Measurements from ENCODE around the gene MS4A4A. TPM values are rescaled to one million over a fixed set of nuclear protein-coding genes. Genes with fewer than 3 reads are reported as not detected.
"Not testable (repeated sequence)": the region's sequence is repeated elsewhere in the genome, so short reads cannot be mapped to it uniquely, and the experiment has no call there.

Gene MS4A4A
- polyA plus RNA-seq, 1 donor = 11.9 TPM

- H3K9me3 ChIP-seq (ENCODE audit: control insufficient read depth, low read depth, low read length) = no peaks in the 10 kb centered on the region
- no peaks in the 10 kb centered on the region for H3K27me3 ChIP-seq (ENCODE audit: control insufficient read depth, insufficient read depth, low read length)
- H3K27ac ChIP-seq (ENCODE audit: low read length) = no peak overlapping the region
- no peaks in the 10 kb centered on the region for H3K36me3 ChIP-seq (ENCODE audit: control insufficient read depth, insufficient read depth, low read length)
- H3K4me1 ChIP-seq (ENCODE audit: control insufficient read depth, insufficient read depth, low read length) = no peaks in the 10 kb centered on the region
- no peak overlapping the region for H3K4me3 ChIP-seq (ENCODE audit: low read length)
- 100% methylated on average over 1 of the region's 4 CpGs for WGBS (ENCODE audit: insufficient coverage, low lambda C conversion rate)
- no peak for DNase-seq
Observed at GRCh38 chr11:60261014-60261413, 19.5 kb upstream of the MS4A4A start.

- 86% methylated on average over 1 of the region's 4 CpGs for WGBS (ENCODE audit: insufficient coverage, low lambda C conversion rate)
- no peak overlapping the region for H3K27ac ChIP-seq (ENCODE audit: low read length)
Observed at GRCh38 chr11:60263402-60263801, 17.1 kb upstream of the MS4A4A start.

GRCh38 chr11:60264644-60265043 lies 15.8 kb upstream of the MS4A4A start:
- Histone ChIP-seq H3K27ac (ENCODE audit: low read length) (no peak overlapping the region), H3K36me3 (ENCODE audit: control insufficient read depth, insufficient read depth, low read length) (no peaks in the 10 kb centered on the region), H3K9me3 (ENCODE audit: control insufficient read depth, low read depth, low read length) (no peaks in the 10 kb centered on the region), H3K27me3 (ENCODE audit: control insufficient read depth, insufficient read depth, low read length) (peaks cover 4% of the 10 kb centered on the region), H3K4me3 (ENCODE audit: low read length) (no peak overlapping the region), H3K4me1 (ENCODE audit: control insufficient read depth, insufficient read depth, low read length) (no peaks in the 10 kb centered on the region)
- 100% methylated on average over 2 of the region's 5 CpGs for WGBS (ENCODE audit: insufficient coverage, low lambda C conversion rate)
- no peak for DNase-seq

More at GRCh38 chr11:60263402-60263801, 17.1 kb upstream of the MS4A4A start:
- Histone ChIP-seq H3K9me3 (ENCODE audit: control insufficient read depth, low read depth, low read length) (no peaks in the 10 kb centered on the region), H3K36me3 (ENCODE audit: control insufficient read depth, insufficient read depth, low read length) (no peaks in the 10 kb centered on the region), H3K4me1 (ENCODE audit: control insufficient read depth, insufficient read depth, low read length) (no peaks in the 10 kb centered on the region), H3K4me3 (ENCODE audit: low read length) (no peak overlapping the region), H3K27me3 (ENCODE audit: control insufficient read depth, insufficient read depth, low read length) (peaks cover 4% of the 10 kb centered on the region)
- DNase-seq = no peak

- Histone ChIP-seq H3K4me1 (ENCODE audit: control insufficient read depth, insufficient read depth, low read length) (no peaks in the 10 kb centered on the region), H3K4me3 (ENCODE audit: low read length) (no peak overlapping the region), H3K27me3 (ENCODE audit: control insufficient read depth, insufficient read depth, low read length) (peaks cover 4% of the 10 kb centered on the region), H3K36me3 (ENCODE audit: control insufficient read depth, insufficient read depth, low read length) (no peaks in the 10 kb centered on the region), H3K27ac (ENCODE audit: low read length) (no peak overlapping the region), H3K9me3 (ENCODE audit: control insufficient read depth, low read depth, low read length) (no peaks in the 10 kb centered on the region)
- WGBS (ENCODE audit: insufficient coverage, low lambda C conversion rate) = 33% methylated on average over 1 of the region's 4 CpGs
- peak in 1 of 2 donors; percentile 4 for DNase-seq
Observed at GRCh38 chr11:60265373-60266214, 14.9 kb upstream of the MS4A4A start.

GRCh38 chr11:60274416-60274815 lies 6.0 kb upstream of the MS4A4A start:
- H3K27me3 ChIP-seq (ENCODE audit: control insufficient read depth, insufficient read depth, low read length) = no peaks in the 10 kb centered on the region
- no peaks in the 10 kb centered on the region for H3K9me3 ChIP-seq (ENCODE audit: control insufficient read depth, low read depth, low read length)
- DNase-seq = no peak
- no peak overlapping the region for H3K4me3 ChIP-seq (ENCODE audit: low read length)
- H3K27ac ChIP-seq (ENCODE audit: low read length) = no peak overlapping the region
- H3K36me3 ChIP-seq (ENCODE audit: control insufficient read depth, insufficient read depth, low read length) = no peaks in the 10 kb centered on the region
- H3K4me1 ChIP-seq (ENCODE audit: control insufficient read depth, insufficient read depth, low read length) = no peaks in the 10 kb centered on the region

GRCh38 chr11:60281485-60281884 lies 1.0 kb downstream of the MS4A4A start:
- 80% methylated on average over 1 of the region's 2 CpGs for WGBS (ENCODE audit: insufficient coverage, low lambda C conversion rate)
- Histone ChIP-seq H3K27me3 (ENCODE audit: control insufficient read depth, insufficient read depth, low read length) (no peaks in the 10 kb centered on the region), H3K9me3 (ENCODE audit: control insufficient read depth, low read depth, low read length) (no peaks in the 10 kb centered on the region), H3K27ac (ENCODE audit: low read length) (no peak overlapping the region), H3K4me3 (ENCODE audit: low read length) (no peak overlapping the region), H3K36me3 (ENCODE audit: control insufficient read depth, insufficient read depth, low read length) (no peaks in the 10 kb centered on the region), H3K4me1 (ENCODE audit: control insufficient read depth, insufficient read depth, low read length) (no peaks in the 10 kb centered on the region)
- no peak for DNase-seq

- H3K4me1 ChIP-seq (ENCODE audit: control insufficient read depth, insufficient read depth, low read length) = no peaks in the 10 kb centered on the region
- H3K4me3 ChIP-seq (ENCODE audit: low read length) = no peak overlapping the region
- H3K27ac ChIP-seq (ENCODE audit: low read length) = no peak overlapping the region
- 100% methylated on average over 1 of the region's 2 CpGs for WGBS (ENCODE audit: insufficient coverage, low lambda C conversion rate)
- no peaks in the 10 kb centered on the region for H3K36me3 ChIP-seq (ENCODE audit: control insufficient read depth, insufficient read depth, low read length)
- DNase-seq = no peak
- H3K27me3 ChIP-seq (ENCODE audit: control insufficient read depth, insufficient read depth, low read length) = no peaks in the 10 kb centered on the region
- no peaks in the 10 kb centered on the region for H3K9me3 ChIP-seq (ENCODE audit: control insufficient read depth, low read depth, low read length)
Observed at GRCh38 chr11:60282286-60282685, 1.8 kb downstream of the MS4A4A start.

GRCh38 chr11:60285411-60286126 lies 5.1 kb downstream of the MS4A4A start:
- not testable (repeated sequence) for H3K4me3 ChIP-seq (ENCODE audit: low read length); H3K27ac ChIP-seq (ENCODE audit: low read length); H3K27me3 ChIP-seq (ENCODE audit: control insufficient read depth, insufficient read depth, low read length); H3K36me3 ChIP-seq (ENCODE audit: control insufficient read depth, insufficient read depth, low read length); H3K9me3 ChIP-seq (ENCODE audit: control insufficient read depth, low read depth, low read length); H3K4me1 ChIP-seq (ENCODE audit: control insufficient read depth, insufficient read depth, low read length); DNase-seq
- WGBS (ENCODE audit: insufficient coverage, low lambda C conversion rate) = no CpG with 5 or more reads among the region's 7 CpGs

- Histone ChIP-seq H3K36me3 (ENCODE audit: control insufficient read depth, insufficient read depth, low read length) (no peaks in the 10 kb centered on the region), H3K4me1 (ENCODE audit: control insufficient read depth, insufficient read depth, low read length) (no peaks in the 10 kb centered on the region), H3K27me3 (ENCODE audit: control insufficient read depth, insufficient read depth, low read length) (no peaks in the 10 kb centered on the region), H3K27ac (ENCODE audit: low read length) (no peak overlapping the region), H3K9me3 (ENCODE audit: control insufficient read depth, low read depth, low read length) (peaks cover 3% of the 10 kb centered on the region), H3K4me3 (ENCODE audit: low read length) (no peak overlapping the region)
- no CpG with 5 or more reads among the region's 1 CpG for WGBS (ENCODE audit: insufficient coverage, low lambda C conversion rate)
- DNase-seq = no peak
Observed at GRCh38 chr11:60288531-60288930, 8.1 kb downstream of the MS4A4A start.

GRCh38 chr11:60292145-60292544 lies 11.7 kb downstream of the MS4A4A start:
- no peaks in the 10 kb centered on the region for H3K4me1 ChIP-seq (ENCODE audit: control insufficient read depth, insufficient read depth, low read length)
- no peaks in the 10 kb centered on the region for H3K27me3 ChIP-seq (ENCODE audit: control insufficient read depth, insufficient read depth, low read length)
- WGBS (ENCODE audit: insufficient coverage, low lambda C conversion rate) = no CpG with 5 or more reads among the region's 2 CpGs

More at GRCh38 chr11:60292145-60292544, 11.7 kb downstream of the MS4A4A start:
- Histone ChIP-seq H3K9me3 (ENCODE audit: control insufficient read depth, low read depth, low read length) (peaks cover 3% of the 10 kb centered on the region), H3K27ac (ENCODE audit: low read length) (no peak overlapping the region), H3K36me3 (ENCODE audit: control insufficient read depth, insufficient read depth, low read length) (no peaks in the 10 kb centered on the region), H3K4me3 (ENCODE audit: low read length) (no peak overlapping the region)
- DNase-seq = no peak
